Mucosa of rectum (tissue), 2 donors: Measurements from ENCODE around the gene FYB1.

Experiments used
- H3K27ac ChIP-seq, 2 donors: one replicate each; pipeline ENCODE4 v1.7.0; 2013; ENCODE audit warnings: inconsistent platforms in 2 of 2, low read depth in 2 of 2, low read length in 2 of 2
- H3K27me3 ChIP-seq, 2 donors: one replicate each; pipeline ENCODE4 v1.7.0; 2013; ENCODE audit warnings: low read length in 2 of 2; ENCODE audit not compliant: control insufficient read depth in 2 of 2, insufficient read depth in 2 of 2
- H3K36me3 ChIP-seq, 2 donors: one replicate each; pipeline ENCODE4 v1.7.0; 2013; ENCODE audit warnings: low read length in 2 of 2; ENCODE audit not compliant: control insufficient read depth in 2 of 2, insufficient read depth in 2 of 2
- H3K4me1 ChIP-seq, 2 donors: one replicate each; pipeline ENCODE4 v1.7.0; 2013; ENCODE audit warnings: low read length in 2 of 2, mild to moderate bottlenecking in 1 of 2; ENCODE audit not compliant: control insufficient read depth in 2 of 2, insufficient read depth in 2 of 2
- H3K4me3 ChIP-seq, 2 donors: one replicate each; pipeline ENCODE4 v1.7.0; 2013; ENCODE audit warnings: low read length in 2 of 2
- H3K9ac ChIP-seq, 2 donors: one replicate each; pipeline ENCODE4 v1.7.0; 2013; ENCODE audit warnings: low read length in 2 of 2, low read depth in 1 of 2, mild to moderate bottlenecking in 1 of 2
- H3K9me3 ChIP-seq, 2 donors: one replicate each; pipeline ENCODE4 v1.7.0; 2013; ENCODE audit warnings: low read length in 2 of 2; ENCODE audit not compliant: control insufficient read depth in 2 of 2
- donor health status: healthy.
- donor health status: Normal muscosa, but diverticular disease.

FYB1 gene

DNA sequence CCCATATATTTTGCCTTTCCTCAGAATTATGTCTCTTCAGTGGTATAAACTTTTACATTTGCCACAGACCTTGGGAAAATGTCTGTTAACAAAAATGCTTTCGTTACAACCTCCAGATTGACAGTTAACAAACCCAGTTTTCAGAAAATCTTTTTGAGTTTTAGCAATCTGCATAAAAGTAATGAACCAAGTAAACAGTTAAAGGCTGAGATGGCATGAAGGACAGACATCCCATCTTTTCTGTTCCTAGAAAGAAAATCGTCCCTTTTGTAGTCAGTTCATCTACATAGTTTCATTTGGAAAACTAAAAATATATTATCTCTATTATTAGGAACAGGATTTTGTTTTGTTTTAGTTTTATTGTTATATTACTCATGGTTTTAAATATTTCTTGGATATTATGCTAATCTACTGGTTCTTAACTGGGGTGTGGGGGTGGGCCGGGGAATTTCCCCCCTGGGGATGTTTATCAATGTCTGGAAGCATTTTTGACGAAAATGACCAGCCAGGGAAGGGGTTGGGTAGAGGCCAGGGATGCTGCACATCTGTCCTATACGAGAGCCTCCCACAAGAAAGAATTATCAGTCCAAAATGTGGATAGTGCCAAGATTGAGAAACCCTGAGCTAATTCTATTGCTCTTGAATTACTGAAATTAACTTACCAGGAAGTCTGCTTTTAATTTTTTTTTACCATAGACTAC lies 11.9 kb downstream of the FYB1 start:
- Histone ChIP-seq H3K27me3 (no peaks in the 10 kb centered on the region), H3K4me3 (no peak overlapping the region), H3K9ac (no peak overlapping the region), H3K36me3 (no peaks in the 10 kb centered on the region), H3K9me3 (no peaks in the 10 kb centered on the region), H3K4me1 (no peaks in the 10 kb centered on the region), H3K27ac (no peak overlapping the region)

DNA sequence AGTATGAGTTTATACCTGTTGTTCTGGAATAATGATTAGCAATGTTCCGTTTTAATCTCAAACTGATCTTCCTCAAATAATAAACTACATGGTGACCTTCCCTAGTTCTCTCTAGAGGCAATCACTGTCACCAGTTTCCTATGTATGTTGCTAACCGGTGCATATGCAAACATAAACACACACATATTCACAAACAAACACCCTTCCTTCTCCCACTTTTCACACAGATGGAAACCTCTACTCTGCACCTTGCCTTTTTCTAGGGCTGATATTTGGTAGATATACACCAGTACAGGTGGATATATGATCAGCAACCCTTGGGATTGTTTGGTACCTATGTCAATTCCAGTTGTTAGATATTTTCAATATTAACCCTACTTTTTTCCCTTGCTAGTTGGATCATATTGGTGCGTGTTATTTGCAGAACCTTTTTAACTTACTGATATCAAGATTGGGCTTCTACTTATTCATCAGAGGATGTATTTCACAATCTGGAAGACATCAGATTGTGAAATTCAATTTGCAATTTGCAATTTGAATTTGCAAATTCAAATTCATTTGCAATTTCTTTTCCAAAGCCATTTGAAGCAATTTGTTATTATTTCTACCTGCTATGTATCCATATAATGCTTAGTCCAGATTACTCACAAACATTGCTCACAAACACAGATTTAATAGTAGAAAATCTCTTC lies 12.6 kb downstream of the FYB1 start:
- Histone ChIP-seq H3K9ac (no peak overlapping the region), H3K9me3 (no peaks in the 10 kb centered on the region), H3K36me3 (no peaks in the 10 kb centered on the region), H3K27ac (no peak overlapping the region), H3K27me3 (no peaks in the 10 kb centered on the region), H3K4me1 (no peaks in the 10 kb centered on the region), H3K4me3 (no peak overlapping the region)

DNA sequence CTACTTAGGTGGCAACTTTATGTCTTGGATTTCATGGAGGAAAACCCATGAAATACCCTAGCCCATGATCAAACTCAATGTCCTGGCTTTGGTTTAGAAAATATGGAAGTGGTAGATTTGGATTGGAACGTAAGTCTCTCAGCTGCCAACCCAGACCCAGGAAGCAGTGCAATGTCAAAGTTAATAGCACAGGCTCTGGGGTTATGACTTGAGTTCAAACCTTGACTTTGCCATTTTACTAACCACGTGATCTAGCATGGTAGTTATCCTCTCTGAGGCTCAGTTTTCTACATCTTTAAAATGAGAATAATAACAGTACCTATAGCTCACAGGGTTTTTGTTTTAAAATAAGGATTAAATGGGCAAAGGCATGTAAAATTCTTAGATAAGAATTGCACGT lies 13.8 kb downstream of the FYB1 start:
- no peak overlapping the region for H3K4me3 ChIP-seq
- no peaks in the 10 kb centered on the region for H3K27me3 ChIP-seq
- H3K27ac ChIP-seq: no peak overlapping the region
- H3K9me3 ChIP-seq: no peaks in the 10 kb centered on the region
- H3K9ac ChIP-seq: no peak overlapping the region
- no peaks in the 10 kb centered on the region for H3K36me3 ChIP-seq
- no peaks in the 10 kb centered on the region for H3K4me1 ChIP-seq

DNA sequence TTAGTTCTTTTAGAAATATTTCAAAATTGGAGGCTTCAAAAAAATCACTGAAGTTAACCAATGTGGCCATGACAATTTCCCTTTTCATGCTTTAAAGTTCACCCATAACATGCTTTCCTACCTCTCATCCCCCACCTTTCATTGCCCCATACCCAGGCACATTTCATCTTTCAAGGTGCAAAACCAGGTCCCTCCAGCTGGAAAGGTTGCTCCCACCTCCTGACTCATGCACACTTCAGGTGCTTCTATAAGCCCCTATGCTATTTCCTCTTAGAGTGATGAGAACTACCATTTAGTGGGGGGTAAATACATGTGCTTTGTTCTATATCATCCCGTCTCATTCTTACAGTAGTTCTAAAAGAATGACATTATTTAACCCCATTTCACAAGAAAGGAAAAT lies 15.4 kb downstream of the FYB1 start:
- H3K9me3 ChIP-seq: no peaks in the 10 kb centered on the region
- H3K4me1 ChIP-seq: no peaks in the 10 kb centered on the region
- H3K27ac ChIP-seq: peak overlapping the region in 1 of 2 donors; percentile 52
- H3K36me3 ChIP-seq: no peaks in the 10 kb centered on the region
- H3K4me3 ChIP-seq: peak overlapping the region in 1 of 2 donors; percentile 50
- no peaks in the 10 kb centered on the region for H3K27me3 ChIP-seq
- peak overlapping the region in 1 of 2 donors; percentile 47 for H3K9ac ChIP-seq

DNA sequence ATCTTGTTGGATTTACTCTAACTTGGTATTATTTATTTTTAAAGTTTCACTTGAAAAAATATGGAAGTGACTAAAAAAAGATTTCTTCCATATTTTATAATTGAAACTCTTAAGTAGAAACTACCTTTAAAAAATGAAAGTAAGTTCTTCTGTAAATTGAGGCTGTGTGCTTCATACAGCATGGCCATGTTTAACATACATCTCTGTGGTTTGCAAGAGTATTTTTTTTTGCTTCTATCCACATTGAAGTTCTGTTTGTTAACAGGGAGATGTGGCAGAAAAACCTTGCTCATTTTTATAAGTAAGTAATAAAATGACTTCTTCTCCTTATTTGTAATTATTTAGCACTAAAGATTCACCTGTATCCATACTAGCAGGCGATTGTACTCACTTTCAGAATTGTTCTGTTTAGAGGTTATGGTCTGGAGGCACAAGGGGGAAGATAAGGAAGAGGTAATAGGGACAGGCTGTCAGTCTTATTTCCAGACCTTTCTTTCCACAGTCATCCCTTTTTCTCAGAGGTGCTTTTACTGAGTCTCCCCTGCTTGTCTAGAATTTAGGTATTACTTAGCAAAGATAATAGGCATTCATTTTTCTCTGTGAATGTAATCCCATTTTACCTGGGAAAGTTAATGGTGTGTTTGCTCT lies 16.0 kb downstream of the FYB1 start:
- peak overlapping the region in 1 of 2 donors; percentile 68 for H3K27ac ChIP-seq

DNA sequence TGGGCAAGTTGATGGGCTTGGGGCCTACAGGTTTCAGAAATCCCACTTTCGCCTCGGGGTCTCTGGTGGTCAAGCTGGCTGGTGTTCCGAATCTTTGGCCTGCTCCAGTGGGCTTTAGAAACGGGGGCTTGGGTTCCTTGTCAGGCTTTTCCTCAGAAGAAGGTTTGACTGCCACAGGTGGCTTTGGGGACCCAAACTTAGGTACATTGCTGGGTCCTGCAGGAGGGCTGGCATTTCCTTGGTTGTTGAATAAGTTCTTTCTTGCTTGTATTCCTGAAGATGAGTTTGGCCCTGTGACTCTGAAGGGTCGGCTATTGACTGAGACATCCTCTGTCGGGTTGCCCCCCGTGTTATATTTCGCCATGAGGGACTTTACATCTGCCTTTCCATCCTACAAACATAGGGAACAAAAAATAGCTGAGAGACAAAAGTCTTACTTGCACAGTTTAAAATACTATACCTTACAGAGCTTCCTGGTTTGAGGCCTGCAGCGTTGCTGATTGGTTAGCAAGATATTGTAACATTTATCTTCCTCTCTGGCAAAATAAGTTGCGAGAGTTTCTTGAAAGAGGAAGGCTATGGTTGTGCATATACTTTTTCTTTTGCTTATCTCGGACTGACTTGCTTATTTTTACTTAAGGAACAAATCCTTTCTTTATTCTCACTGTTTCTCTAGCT lies 16.6 kb downstream of the FYB1 start:
- peak overlapping the region; percentile 0 to 50 for H3K4me3 ChIP-seq
- H3K36me3 ChIP-seq: no peaks in the 10 kb centered on the region
- no peaks in the 10 kb centered on the region for H3K4me1 ChIP-seq
- no peaks in the 10 kb centered on the region for H3K9me3 ChIP-seq
- H3K9ac ChIP-seq: peak overlapping the region in 1 of 2 donors; percentile 47
- H3K27ac ChIP-seq: peak overlapping the region; percentile 44 to 68
- no peaks in the 10 kb centered on the region for H3K27me3 ChIP-seq

More for the DNA sequence above, 16.0 kb downstream of the FYB1 start:
- H3K9me3 ChIP-seq: no peaks in the 10 kb centered on the region
- H3K36me3 ChIP-seq: no peaks in the 10 kb centered on the region
- H3K9ac ChIP-seq: peak overlapping the region in 1 of 2 donors; percentile 52
- no peaks in the 10 kb centered on the region for H3K4me1 ChIP-seq
- peak overlapping the region in 1 of 2 donors; percentile 50 for H3K4me3 ChIP-seq
- H3K27me3 ChIP-seq: no peaks in the 10 kb centered on the region

DNA sequence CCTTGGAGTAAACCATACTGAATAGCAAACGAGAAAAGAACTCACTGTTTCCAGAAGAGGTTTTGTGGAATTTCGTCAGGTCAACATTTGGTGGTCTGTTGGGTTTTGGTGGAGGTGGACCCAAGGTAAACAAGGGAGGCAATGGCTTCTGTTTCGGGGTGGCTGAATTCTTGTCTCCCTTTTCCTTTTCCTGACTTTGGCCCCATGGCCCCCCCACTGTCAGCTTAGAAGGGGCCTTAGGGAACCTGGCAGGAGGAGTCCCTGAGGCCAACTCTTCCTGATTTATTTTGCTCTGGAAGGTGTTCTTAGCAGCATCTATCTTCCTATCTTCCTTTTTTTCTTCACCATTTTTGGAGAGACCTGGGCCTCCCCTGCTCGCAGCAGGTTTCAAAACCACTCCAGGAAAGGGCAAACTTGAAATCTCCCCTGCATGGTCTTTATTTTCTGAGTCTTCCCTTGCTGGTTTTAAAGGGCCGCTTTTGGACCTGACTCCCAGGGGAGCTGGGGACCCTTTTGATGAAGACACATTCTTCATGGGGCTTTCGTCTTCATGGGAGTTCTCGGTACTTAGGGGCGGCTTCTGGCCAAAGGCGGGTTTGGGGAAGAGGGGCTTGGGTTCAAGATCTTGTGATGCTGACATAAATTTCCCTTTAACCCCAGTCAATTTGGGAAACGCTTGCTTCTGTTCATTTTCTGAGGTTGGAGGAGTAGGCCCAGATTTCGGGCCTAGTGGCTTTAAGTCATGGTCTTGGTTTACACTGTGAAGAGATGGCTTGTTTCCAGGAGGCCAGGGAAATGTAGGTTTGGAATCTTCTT lies 17.4 kb downstream of the FYB1 start:
- peak overlapping the region; percentile 6 to 68 for H3K27ac ChIP-seq
- H3K27me3 ChIP-seq: no peaks in the 10 kb centered on the region
- no peaks in the 10 kb centered on the region for H3K4me1 ChIP-seq
- H3K4me3 ChIP-seq: peak overlapping the region in 1 of 2 donors; percentile 63
- H3K36me3 ChIP-seq: no peaks in the 10 kb centered on the region
- H3K9ac ChIP-seq: peak overlapping the region in 1 of 2 donors; percentile 47
- no peaks in the 10 kb centered on the region for H3K9me3 ChIP-seq

DNA sequence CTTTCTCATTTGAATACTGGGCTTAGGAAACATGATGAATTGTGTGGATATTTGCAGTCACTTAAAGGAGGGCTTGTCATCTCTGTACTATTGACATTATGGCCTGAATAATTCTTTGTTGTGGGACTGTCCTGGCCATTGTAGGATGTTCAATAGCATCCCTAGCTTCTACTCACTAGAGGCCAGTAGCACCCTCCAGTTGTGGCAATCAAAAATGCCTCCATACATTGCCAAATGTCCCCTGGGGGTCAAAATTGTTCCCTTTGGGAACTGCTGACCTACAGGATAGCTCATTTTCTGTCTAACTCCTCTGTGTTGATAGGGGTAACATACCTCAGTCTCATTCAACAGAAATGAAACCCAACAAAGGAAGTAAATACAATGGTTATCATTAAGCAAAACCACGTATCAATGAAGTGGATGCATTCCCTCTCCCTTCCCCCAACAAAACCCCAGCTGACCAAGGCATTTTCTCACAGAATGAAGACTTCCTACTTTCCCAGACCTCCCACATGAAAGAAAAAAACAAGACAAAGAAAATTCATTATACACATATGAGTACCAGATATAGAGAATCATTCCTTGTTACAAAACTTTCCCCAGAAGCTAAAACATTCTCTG lies 18.1 kb downstream of the FYB1 start:
- Histone ChIP-seq H3K4me3 (peak overlapping the region in 1 of 2 donors; percentile 63), H3K27me3 (no peaks in the 10 kb centered on the region), H3K9me3 (no peaks in the 10 kb centered on the region), H3K9ac (peak overlapping the region in 1 of 2 donors; percentile 47), H3K4me1 (no peaks in the 10 kb centered on the region), H3K36me3 (no peaks in the 10 kb centered on the region), H3K27ac (peak overlapping the region in 1 of 2 donors; percentile 68)

DNA sequence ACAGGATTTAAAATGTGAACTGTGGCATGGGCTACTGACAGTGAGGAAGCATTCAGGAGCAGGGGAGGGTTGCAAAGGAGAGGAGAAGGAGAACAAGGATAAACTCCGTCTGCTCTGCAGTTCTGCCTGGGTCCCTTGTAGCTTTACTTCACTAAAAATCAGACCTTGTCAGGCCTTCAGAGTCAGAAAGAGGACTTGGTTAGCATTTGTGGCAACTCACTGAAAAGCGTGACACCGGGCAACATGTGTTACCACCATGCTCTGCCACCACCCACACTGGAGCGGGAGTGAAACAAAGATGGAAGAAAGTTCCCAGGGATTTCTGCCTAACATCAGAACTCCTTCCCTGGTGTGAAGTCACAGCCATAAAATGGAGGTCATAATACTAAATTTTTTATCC lies 19.3 kb downstream of the FYB1 start:
- peak overlapping the region in 1 of 2 donors; percentile 3 for H3K27ac ChIP-seq
- H3K9ac ChIP-seq: no peak overlapping the region
- peak overlapping the region in 1 of 2 donors; percentile 63 for H3K4me3 ChIP-seq
- H3K9me3 ChIP-seq: no peaks in the 10 kb centered on the region
- no peaks in the 10 kb centered on the region for H3K4me1 ChIP-seq
- no peaks in the 10 kb centered on the region for H3K36me3 ChIP-seq
- no peaks in the 10 kb centered on the region for H3K27me3 ChIP-seq
